ENCODE results near the gene DNAJB6. TPM values are rescaled to one million over a fixed set of nuclear protein-coding genes. Genes with fewer than 3 reads are reported as not detected.

The DNAJB6 gene
- total RNA-seq, 1 experiment from 2014 or later = 288 TPM

- no peak for DNase-seq (ENCODE audit: low spot score)
- ATAC-seq = no peak
- Mint-ChIP-seq H3K4me1 (peaks cover 80% of the 10 kb centered on the region), H3K27ac (peak overlapping the region; percentile 92), H3K9me3 (no peaks in the 10 kb centered on the region), H3K36me3 (peaks cover 61% of the 10 kb centered on the region), H3K27me3 (ENCODE audit: low read depth) (no peaks in the 10 kb centered on the region), H3K4me3 (no peak overlapping the region)
- ChIA-PET POLR2A (interaction anchor here (0.6 kb wide), 1 partner anchor 34 kb away, joined by 4 read pairs; no protein-coding TSS in a partner anchor), CTCF (no interaction called here)
- TF ChIP-seq MXD4 (CRISPR knock-in tag; IDR thresholded peaks at IDR 0.05; ENCODE audit: borderline replicate concordance) (no peak), ZNF121 (CRISPR knock-in tag; IDR thresholded peaks at IDR 0.05) (peak; percentile 72; the same call in 1 of the 2 replicates)
Measured at GRCh38 chr7:157379493-157379892, 42.7 kb downstream of the DNAJB6 start.

- ATAC-seq (no peak), DNase-seq (ENCODE audit: low spot score) (no peak)
- H3K36me3 Mint-ChIP-seq = peaks cover 65% of the 10 kb centered on the region
- H3K27me3 Mint-ChIP-seq (ENCODE audit: low read depth) = no peaks in the 10 kb centered on the region
- ChIA-PET POLR2A (no interaction called here), CTCF (no interaction called here)
- TF ChIP-seq ATF3 (CRISPR knock-in tag; conservative IDR thresholded peaks at IDR 0.05) = no peak
- TF ChIP-seq ZNF219 (CRISPR knock-in tag; IDR thresholded peaks at IDR 0.05; ENCODE audit: borderline replicate concordance) = no peak
- no peak for TF ChIP-seq CBFB (CRISPR knock-in tag; IDR thresholded peaks at IDR 0.05; ENCODE audit: low read depth)
- TF ChIP-seq RORB (CRISPR knock-in tag; IDR thresholded peaks at IDR 0.05) = no peak
- no peak for TF ChIP-seq ATF6 (CRISPR knock-in tag; IDR thresholded peaks at IDR 0.05)
- no peak for TF ChIP-seq FOXK1 (CRISPR knock-in tag; IDR thresholded peaks at IDR 0.05)
- TF ChIP-seq AFF4 (CRISPR knock-in tag; IDR thresholded peaks at IDR 0.05; ENCODE audit: borderline replicate concordance) = no peak
- TF ChIP-seq CREB1 (CRISPR knock-in tag; IDR thresholded peaks at IDR 0.05) = no peak
- TF ChIP-seq TCF7 (CRISPR knock-in tag; IDR thresholded peaks at IDR 0.05; ENCODE audit: low read depth) = no peak
- no peak for TF ChIP-seq HMGA2 (CRISPR knock-in tag; IDR thresholded peaks at IDR 0.05)
- no peak for TF ChIP-seq ZNF425 (CRISPR knock-in tag; conservative IDR thresholded peaks at IDR 0.05)
- no peak for TF ChIP-seq ATF2 (CRISPR knock-in tag; IDR thresholded peaks at IDR 0.05; ENCODE audit: borderline replicate concordance, low read depth)
- no peak for TF ChIP-seq ZNF396 (CRISPR knock-in tag; IDR thresholded peaks at IDR 0.05; ENCODE audit: borderline replicate concordance)
- no peak for TF ChIP-seq NR1H2 (CRISPR knock-in tag; IDR thresholded peaks at IDR 0.05)
- no peak for TF ChIP-seq HMGXB4 (CRISPR knock-in tag; IDR thresholded peaks at IDR 0.05)
- TF ChIP-seq SMAD4 (CRISPR knock-in tag; IDR thresholded peaks at IDR 0.05) = no peak
- TF ChIP-seq MYBL2 (CRISPR knock-in tag; IDR thresholded peaks at IDR 0.05) = no peak
- no peaks in the 10 kb centered on the region for H3K9me3 Mint-ChIP-seq
- H3K4me1 Mint-ChIP-seq = peaks cover 75% of the 10 kb centered on the region
- H3K27ac Mint-ChIP-seq = peak overlapping the region; percentile 92
- no peak overlapping the region for H3K4me3 Mint-ChIP-seq
Measured at GRCh38 chr7:157380416-157380815, 43.6 kb downstream of the DNAJB6 start.

Data from WTC11 (cell line).